ENCODE results near the gene THSD4.

DNA sequence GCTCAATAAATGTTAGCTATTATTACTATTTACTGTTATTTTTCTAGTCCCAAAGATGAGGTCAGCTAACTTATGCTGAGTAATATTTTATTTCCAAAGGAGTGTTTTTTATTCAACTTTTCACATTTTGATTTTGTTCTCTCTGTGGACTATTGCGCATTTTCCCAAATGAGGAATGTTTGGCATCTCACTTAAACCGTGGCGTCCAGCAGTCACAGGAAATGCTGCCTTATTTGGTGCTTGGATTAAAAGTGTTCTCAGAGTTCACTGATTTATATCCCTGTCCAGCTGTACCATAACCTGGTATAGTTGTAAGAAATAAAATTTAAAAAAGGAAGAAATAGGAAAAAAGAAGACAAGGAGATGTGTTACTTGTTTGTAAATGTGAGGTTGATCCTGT lies 166.8 kb downstream of the THSD4 start:
- TF ChIP-seq, protein P1, sequence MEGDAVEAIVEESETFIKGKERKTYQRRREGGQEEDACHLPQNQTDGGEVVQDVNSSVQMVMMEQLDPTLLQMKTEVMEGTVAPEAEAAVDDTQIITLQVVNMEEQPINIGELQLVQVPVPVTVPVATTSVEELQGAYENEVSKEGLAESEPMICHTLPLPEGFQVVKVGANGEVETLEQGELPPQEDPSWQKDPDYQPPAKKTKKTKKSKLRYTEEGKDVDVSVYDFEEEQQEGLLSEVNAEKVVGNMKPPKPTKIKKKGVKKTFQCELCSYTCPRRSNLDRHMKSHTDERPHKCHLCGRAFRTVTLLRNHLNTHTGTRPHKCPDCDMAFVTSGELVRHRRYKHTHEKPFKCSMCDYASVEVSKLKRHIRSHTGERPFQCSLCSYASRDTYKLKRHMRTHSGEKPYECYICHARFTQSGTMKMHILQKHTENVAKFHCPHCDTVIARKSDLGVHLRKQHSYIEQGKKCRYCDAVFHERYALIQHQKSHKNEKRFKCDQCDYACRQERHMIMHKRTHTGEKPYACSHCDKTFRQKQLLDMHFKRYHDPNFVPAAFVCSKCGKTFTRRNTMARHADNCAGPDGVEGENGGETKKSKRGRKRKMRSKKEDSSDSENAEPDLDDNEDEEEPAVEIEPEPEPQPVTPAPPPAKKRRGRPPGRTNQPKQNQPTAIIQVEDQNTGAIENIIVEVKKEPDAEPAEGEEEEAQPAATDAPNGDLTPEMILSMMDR (IDR thresholded peaks at IDR 0.05; ENCODE audit: insufficient read depth, low read depth, low read length): no peak
- no peak for TF ChIP-seq EZH2 (IDR thresholded peaks at IDR 0.05; ENCODE audit: insufficient read depth, low read length)
